Neural cell (in vitro differentiated cells): ENCODE data around the gene KL. TPM values are rescaled to one million over a fixed set of nuclear protein-coding genes. Genes with fewer than 3 reads are reported as not detected.

Experiments used
- H2AFZ ChIP-seq: fragments of 200-600, 300-800 bp; sonication (generic), shearing (Covaris generic); 2 replicates; pipeline ENCODE4 v1.6.0; 2014; ENCODE audit warnings: low read depth, mild to moderate bottlenecking, antibody characterized with exemption, low read length, moderate library complexity
- H3F3A ChIP-seq: fragments of 200-600 bp; shearing (Covaris generic); 2 replicates; pipeline ENCODE4 v1.6.1; 2016; ENCODE audit warnings: mild to moderate bottlenecking, moderate library complexity, mixed read lengths, antibody characterized with exemption, low read length; ENCODE audit not compliant: insufficient read depth, poor library complexity, severe bottlenecking
- H3K27ac ChIP-seq: fragments of 200-600, 300-800 bp; sonication (generic), shearing (Covaris generic); 2 replicates; pipeline ENCODE4 v1.5.1; 2014; ENCODE audit warnings: mild to moderate bottlenecking, low read length, moderate library complexity
- H3K27me3 ChIP-seq: fragments of 300-800, 200-600 bp; sonication (generic), shearing (Covaris generic); 2 replicates; pipeline ENCODE4 v1.6.0; 2014; ENCODE audit warnings: mild to moderate bottlenecking, low read depth, low read length, moderate library complexity; ENCODE audit not compliant: insufficient read depth
- H3K36me3 ChIP-seq: fragments of 300-800, 200-600 bp; sonication (generic), shearing (Covaris generic); 2 replicates; pipeline ENCODE4 v1.5.1; 2014; ENCODE audit warnings: mild to moderate bottlenecking, antibody characterized with exemption, low read length, moderate library complexity; ENCODE audit not compliant: insufficient read depth
- H3K4me2 ChIP-seq: fragments of 300-800, 200-600 bp; sonication (generic), shearing (Covaris generic); 2 replicates; pipeline ENCODE4 v1.6.0; 2014; ENCODE audit warnings: mild to moderate bottlenecking, low read length
- H3K4me3 ChIP-seq: fragments of 300-800, 200-600 bp; sonication (generic), shearing (Covaris generic); 2 replicates; pipeline ENCODE4 v1.5.1; 2014; ENCODE audit warnings: mild to moderate bottlenecking, low read length, moderate library complexity
- H3K79me2 ChIP-seq: fragments of 200-600 bp; shearing (Covaris generic); replicated peaks from 2 replicates; pipeline ENCODE4 v1.6.0; 2014; ENCODE audit warnings: mild to moderate bottlenecking, low read length, moderate library complexity; ENCODE audit not compliant: insufficient read depth
- H3K9ac ChIP-seq: fragments of 300-800, 200-600 bp; sonication (generic), shearing (Covaris generic); 2 replicates; pipeline ENCODE4 v1.6.1; 2016; ENCODE audit warnings: mild to moderate bottlenecking, low read length, mixed read lengths
- H3K9me2 ChIP-seq: fragments of 200-600 bp; shearing (Covaris generic); 2 replicates; pipeline ENCODE4 v1.6.1; 2016; ENCODE audit warnings: mild to moderate bottlenecking, low read length, mixed read lengths; ENCODE audit not compliant: insufficient read depth
- H3K9me3 ChIP-seq: fragments of 200-600, 300-800 bp; sonication (generic), shearing (Covaris generic); 2 replicates; pipeline ENCODE4 v1.6.1; 2016; ENCODE audit warnings: mild to moderate bottlenecking, mixed run types, low read length, moderate library complexity, mixed read lengths
- H4K20me1 ChIP-seq: fragments of 200-600 bp; shearing (Covaris generic); 2 replicates; pipeline ENCODE4 v1.6.1; 2016; ENCODE audit warnings: mild to moderate bottlenecking, mixed run types; ENCODE audit not compliant: insufficient read depth
- EP300 ChIP-seq: fragments of 450-650 bp; conservative IDR thresholded peaks from 2 replicates; pipeline ENCODE4 v1.6.1; 2014; ENCODE audit warnings: antibody characterized with exemption, mild to moderate bottlenecking, moderate library complexity; ENCODE audit not compliant: poor library complexity, severe bottlenecking
- EZH2 ChIP-seq: fragments of 200-600, 300-800 bp; shearing (Covaris generic), sonication (generic); IDR thresholded peaks from 2 replicates; pipeline ENCODE4 v1.6.1; 2014; ENCODE audit warnings: antibody characterized with exemption, low read length, borderline replicate concordance, mild to moderate bottlenecking; ENCODE audit not compliant: insufficient read depth, poor library complexity, severe bottlenecking
- MXI1 ChIP-seq: fragments of 450-650 bp; conservative IDR thresholded peaks from 2 replicates; pipeline ENCODE4 v1.6.1; 2014; ENCODE audit warnings: antibody characterized with exemption, mild to moderate bottlenecking; ENCODE audit not compliant: poor library complexity, severe bottlenecking
- POLR2AphosphoS5 ChIP-seq: IDR thresholded peaks from 2 replicates; pipeline ENCODE4 v1.6.1; 2012
- RAD21 ChIP-seq: fragments of 450-650 bp; conservative IDR thresholded peaks from 2 replicates; pipeline ENCODE4 v1.6.1; 2014; ENCODE audit warnings: antibody characterized with exemption, mild to moderate bottlenecking, moderate library complexity
- SMC3 ChIP-seq: fragments of 450-650 bp; conservative IDR thresholded peaks from 2 replicates; pipeline ENCODE4 v1.6.1; 2014; ENCODE audit warnings: antibody characterized with exemption, mild to moderate bottlenecking, moderate library complexity; ENCODE audit not compliant: poor library complexity
- TAF1 ChIP-seq: IDR thresholded peaks from 2 replicates; pipeline ENCODE4 v1.6.1; 2012; ENCODE audit warnings: low read depth
- polyA plus RNA-seq: library from polyadenylated mRNA; depleted of rRNA; stranded (reverse); fragments of >200 nt; gene quantifications from 2 replicates; pipeline ENCODE4 v1.2.3, GENCODE V29; 2014
- TF ChIP-seq, protein P1 (sequence below): fragments of 450-650 bp; IDR thresholded peaks from 2 replicates; pipeline ENCODE4 v1.5.1; 2014; ENCODE audit warnings: antibody characterized with exemption, mild to moderate bottlenecking, moderate library complexity; ENCODE audit not compliant: poor library complexity, severe bottlenecking
- TF ChIP-seq, protein P2 (sequence below): IDR thresholded peaks from 2 replicates; pipeline ENCODE4 v1.6.1; 2012; ENCODE audit warnings: borderline replicate concordance

KL gene
- polyA plus RNA-seq, 1 donor from 2014 or later = 0.09 TPM

GRCh38 chr13:32976912-32977311 lies 39.3 kb upstream of the KL start:
- TF ChIP-seq MXI1 (no peak), POLR2AphosphoS5 (no peak), EP300 (no peak), EZH2 (no peak), RAD21 (no peak), TAF1 (no peak)
- TF ChIP-seq, protein P1, sequence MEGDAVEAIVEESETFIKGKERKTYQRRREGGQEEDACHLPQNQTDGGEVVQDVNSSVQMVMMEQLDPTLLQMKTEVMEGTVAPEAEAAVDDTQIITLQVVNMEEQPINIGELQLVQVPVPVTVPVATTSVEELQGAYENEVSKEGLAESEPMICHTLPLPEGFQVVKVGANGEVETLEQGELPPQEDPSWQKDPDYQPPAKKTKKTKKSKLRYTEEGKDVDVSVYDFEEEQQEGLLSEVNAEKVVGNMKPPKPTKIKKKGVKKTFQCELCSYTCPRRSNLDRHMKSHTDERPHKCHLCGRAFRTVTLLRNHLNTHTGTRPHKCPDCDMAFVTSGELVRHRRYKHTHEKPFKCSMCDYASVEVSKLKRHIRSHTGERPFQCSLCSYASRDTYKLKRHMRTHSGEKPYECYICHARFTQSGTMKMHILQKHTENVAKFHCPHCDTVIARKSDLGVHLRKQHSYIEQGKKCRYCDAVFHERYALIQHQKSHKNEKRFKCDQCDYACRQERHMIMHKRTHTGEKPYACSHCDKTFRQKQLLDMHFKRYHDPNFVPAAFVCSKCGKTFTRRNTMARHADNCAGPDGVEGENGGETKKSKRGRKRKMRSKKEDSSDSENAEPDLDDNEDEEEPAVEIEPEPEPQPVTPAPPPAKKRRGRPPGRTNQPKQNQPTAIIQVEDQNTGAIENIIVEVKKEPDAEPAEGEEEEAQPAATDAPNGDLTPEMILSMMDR = no peak
- Histone ChIP-seq H4K20me1 (no peaks in the 10 kb centered on the region), H3K79me2 (no peaks in the 10 kb centered on the region), H3K4me3 (no peak overlapping the region), H3K9me2 (no peaks in the 10 kb centered on the region), H3K36me3 (no peaks in the 10 kb centered on the region), H3K9me3 (no peaks in the 10 kb centered on the region), H2AFZ (no peak overlapping the region), H3K4me2 (no peak overlapping the region), H3K9ac (no peak overlapping the region), H3F3A (no peaks in the 10 kb centered on the region), H3K27ac (no peak overlapping the region), H3K27me3 (no peaks in the 10 kb centered on the region)

DNA sequence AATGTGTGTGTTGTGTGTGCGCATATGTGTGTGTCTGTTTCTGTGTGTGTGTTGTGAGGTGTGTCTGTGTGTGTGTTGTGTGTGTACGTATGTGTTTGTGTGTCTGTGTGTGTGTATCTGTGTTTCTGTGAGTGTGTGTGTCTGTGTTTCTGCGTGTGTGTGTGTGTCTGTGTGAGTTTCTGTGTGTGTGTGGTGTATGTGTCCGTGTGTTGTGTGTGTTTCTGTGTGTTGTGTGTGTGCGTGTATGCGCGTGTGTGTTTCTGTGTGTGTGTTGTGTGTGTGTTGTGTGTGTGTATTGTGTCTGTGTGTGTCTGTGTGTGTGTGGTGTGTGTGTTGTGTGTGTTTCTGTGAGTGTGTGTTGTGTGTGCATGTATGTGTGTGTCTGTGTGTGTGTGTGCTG lies 38.9 kb upstream of the KL start:
- no peak overlapping the region for H2AFZ ChIP-seq
- no peaks in the 10 kb centered on the region for H3K79me2 ChIP-seq
- H3K27me3 ChIP-seq = no peaks in the 10 kb centered on the region
- no peak overlapping the region for H3K27ac ChIP-seq
- no peak overlapping the region for H3K4me3 ChIP-seq
- H4K20me1 ChIP-seq = no peaks in the 10 kb centered on the region
- TF ChIP-seq SMC3 (no peak), MXI1 (no peak), RAD21 (no peak), EZH2 (no peak), EP300 (no peak), TAF1 (no peak), POLR2AphosphoS5 (no peak)
- TF ChIP-seq, protein P1 = no peak
- TF ChIP-seq, protein P2, sequence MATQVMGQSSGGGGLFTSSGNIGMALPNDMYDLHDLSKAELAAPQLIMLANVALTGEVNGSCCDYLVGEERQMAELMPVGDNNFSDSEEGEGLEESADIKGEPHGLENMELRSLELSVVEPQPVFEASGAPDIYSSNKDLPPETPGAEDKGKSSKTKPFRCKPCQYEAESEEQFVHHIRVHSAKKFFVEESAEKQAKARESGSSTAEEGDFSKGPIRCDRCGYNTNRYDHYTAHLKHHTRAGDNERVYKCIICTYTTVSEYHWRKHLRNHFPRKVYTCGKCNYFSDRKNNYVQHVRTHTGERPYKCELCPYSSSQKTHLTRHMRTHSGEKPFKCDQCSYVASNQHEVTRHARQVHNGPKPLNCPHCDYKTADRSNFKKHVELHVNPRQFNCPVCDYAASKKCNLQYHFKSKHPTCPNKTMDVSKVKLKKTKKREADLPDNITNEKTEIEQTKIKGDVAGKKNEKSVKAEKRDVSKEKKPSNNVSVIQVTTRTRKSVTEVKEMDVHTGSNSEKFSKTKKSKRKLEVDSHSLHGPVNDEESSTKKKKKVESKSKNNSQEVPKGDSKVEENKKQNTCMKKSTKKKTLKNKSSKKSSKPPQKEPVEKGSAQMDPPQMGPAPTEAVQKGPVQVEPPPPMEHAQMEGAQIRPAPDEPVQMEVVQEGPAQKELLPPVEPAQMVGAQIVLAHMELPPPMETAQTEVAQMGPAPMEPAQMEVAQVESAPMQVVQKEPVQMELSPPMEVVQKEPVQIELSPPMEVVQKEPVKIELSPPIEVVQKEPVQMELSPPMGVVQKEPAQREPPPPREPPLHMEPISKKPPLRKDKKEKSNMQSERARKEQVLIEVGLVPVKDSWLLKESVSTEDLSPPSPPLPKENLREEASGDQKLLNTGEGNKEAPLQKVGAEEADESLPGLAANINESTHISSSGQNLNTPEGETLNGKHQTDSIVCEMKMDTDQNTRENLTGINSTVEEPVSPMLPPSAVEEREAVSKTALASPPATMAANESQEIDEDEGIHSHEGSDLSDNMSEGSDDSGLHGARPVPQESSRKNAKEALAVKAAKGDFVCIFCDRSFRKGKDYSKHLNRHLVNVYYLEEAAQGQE = no peak
- no peak overlapping the region for H3K4me2 ChIP-seq
- no peak overlapping the region for H3K9ac ChIP-seq
- H3K9me2 ChIP-seq = no peaks in the 10 kb centered on the region
- H3F3A ChIP-seq = no peaks in the 10 kb centered on the region
- no peaks in the 10 kb centered on the region for H3K36me3 ChIP-seq
- no peaks in the 10 kb centered on the region for H3K9me3 ChIP-seq
